IMR-90 (cell line): ENCODE data around the gene ZNF775. TPM values are rescaled to one million over a fixed set of nuclear protein-coding genes. Genes with fewer than 3 reads are reported as not detected.

Experiments used
- ATAC-seq: fragments of 200-7000 bp; cut with Tn5 transposase; 2 replicates; pipeline ENCODE4 v1.9.1; 2020; ENCODE audit warnings: low read depth, mild to moderate bottlenecking, moderate library complexity
- BruUV-seq: library from RNA; stranded (reverse); fragments of 400-500 nt; replicated peaks from 2 replicates; lab custom pipeline; 2021; lab: Mats Ljungman, UMichigan
- CTCF ChIA-PET: fragments of 300-600 bp; formaldehyde crosslinking; extraction: SDS; loops from one replicate; lab custom pipeline; 2021; ENCODE audit warnings: antibody characterized with exemption; lab: Yijun Ruan, JAX
- POLR2A ChIA-PET: fragments of 300-600 bp; sonication (Branson Sonifier 250); formaldehyde crosslinking; loops from one replicate; lab custom pipeline; 2022; ENCODE audit warnings: antibody characterized with exemption; ENCODE audit not compliant: unreplicated experiment; lab: Charles Lee
- DNase-seq: peaks from one replicate; pipeline ENCODE4 v3.0.0; 2013
- H2AFZ ChIP-seq: replicated peaks from 2 replicates; pipeline ENCODE3; 2013; ENCODE audit warnings: low read length, mild to moderate bottlenecking; ENCODE audit not compliant: poor library complexity
- H2AK5ac ChIP-seq: 2 replicates; pipeline ENCODE4 v1.6.1; 2013; ENCODE audit warnings: low read depth, low read length, inconsistent platforms
- H2AK9ac ChIP-seq: replicated peaks from 2 replicates; pipeline ENCODE3; 2013; ENCODE audit warnings: mild to moderate bottlenecking, low read depth, low read length, moderate library complexity; ENCODE audit not compliant: poor library complexity
- H2BK120ac ChIP-seq: 2 replicates; pipeline ENCODE4 v1.6.1; 2013; ENCODE audit warnings: low read depth, low read length, inconsistent platforms
- H2BK15ac ChIP-seq: 3 replicates; pipeline ENCODE4 v1.6.1; 2013; ENCODE audit warnings: low read depth, low read length, inconsistent platforms
- H2BK20ac ChIP-seq: 2 replicates; pipeline ENCODE4 v1.6.1; 2013; ENCODE audit warnings: low read depth, mild to moderate bottlenecking, inconsistent platforms, low read length, moderate library complexity
- H2BK5ac ChIP-seq: 2 replicates; pipeline ENCODE4 v1.6.1; 2013; ENCODE audit warnings: mild to moderate bottlenecking, low read depth, low read length, inconsistent platforms; ENCODE audit not compliant: poor library complexity, severe bottlenecking
- H3K14ac ChIP-seq: replicated peaks from 2 replicates; pipeline ENCODE4 v1.6.1; 2013; ENCODE audit warnings: low read depth, low read length, inconsistent platforms
- H3K18ac ChIP-seq: 2 replicates; pipeline ENCODE4 v1.6.1; 2013; ENCODE audit warnings: low read depth, low read length, control low read depth
- H3K23ac ChIP-seq: 2 replicates; pipeline ENCODE4 v1.6.1; 2013; ENCODE audit warnings: low read depth, low read length, inconsistent platforms
- H3K27ac ChIP-seq: 2 replicates; pipeline ENCODE4 v1.5.1; 2013; ENCODE audit warnings: mild to moderate bottlenecking, control low read depth, low read length; ENCODE audit not compliant: insufficient read depth
- H3K27me3 ChIP-seq: 2 replicates; pipeline ENCODE4 v1.6.1; 2013; ENCODE audit warnings: low read length; ENCODE audit not compliant: control insufficient read depth, insufficient read depth
- H3K36me3 ChIP-seq: 2 replicates; pipeline ENCODE4 v1.6.1; 2013; ENCODE audit warnings: low read length, mixed read lengths; ENCODE audit not compliant: control insufficient read depth, insufficient read depth
- H3K4ac ChIP-seq: 2 replicates; pipeline ENCODE4 v1.6.1; 2013; ENCODE audit warnings: low read depth, low read length, inconsistent platforms
- H3K4me1 ChIP-seq: 2 replicates; pipeline ENCODE4 v1.6.1; 2013; ENCODE audit warnings: low read length, mixed read lengths; ENCODE audit not compliant: control insufficient read depth, insufficient read depth
- H3K4me2 ChIP-seq: 2 replicates; pipeline ENCODE4 v1.6.1; 2013; ENCODE audit warnings: low read depth, mild to moderate bottlenecking, control low read depth, low read length, moderate library complexity
- H3K4me3 ChIP-seq: 2 replicates; pipeline ENCODE4 v1.5.1; 2013; ENCODE audit warnings: low read depth, mild to moderate bottlenecking, control low read depth, low read length, moderate library complexity; ENCODE audit not compliant: insufficient read depth
- H3K56ac ChIP-seq: 2 replicates; pipeline ENCODE4 v1.6.1; 2013; ENCODE audit warnings: low read length, inconsistent platforms; ENCODE audit not compliant: insufficient read depth; ENCODE audit errors: extremely low read depth
- H3K79me1 ChIP-seq, 2 experiments: 2 replicates each; pipeline ENCODE4 v1.6.1; 2013; ENCODE audit warnings: low read length in 2 of 2, inconsistent platforms in 1 of 2, low read depth in 1 of 2
- H3K9ac ChIP-seq: 2 replicates; pipeline ENCODE4 v1.6.1; 2013; ENCODE audit warnings: low read depth, low read length, control low read depth
- H3K9me1 ChIP-seq: 2 replicates; pipeline ENCODE4 v1.6.1; 2013; ENCODE audit warnings: low read length, inconsistent platforms; ENCODE audit not compliant: insufficient read depth
- H3K9me3 ChIP-seq: 2 replicates; pipeline ENCODE4 v1.6.1; 2013; ENCODE audit warnings: low read length; ENCODE audit not compliant: control insufficient read depth, insufficient read depth
- H4K20me1 ChIP-seq: 2 replicates; pipeline ENCODE4 v1.6.1; 2013; ENCODE audit warnings: low read length, inconsistent platforms; ENCODE audit not compliant: insufficient read depth
- H4K5ac ChIP-seq: 2 replicates; pipeline ENCODE4 v1.6.1; 2013; ENCODE audit warnings: mild to moderate bottlenecking, low read depth, low read length, control low read depth
- H4K8ac ChIP-seq, 2 experiments: 2 replicates each; pipeline ENCODE4 v1.6.1; 2013; ENCODE audit warnings: low read depth in 2 of 2, low read length in 2 of 2, control low read depth in 1 of 2, inconsistent platforms in 1 of 2
- H4K91ac ChIP-seq: 2 replicates; pipeline ENCODE4 v1.6.1; 2013; ENCODE audit warnings: low read depth, low read length, inconsistent platforms; ENCODE audit not compliant: insufficient read depth
- ELK1 ChIP-seq: fragments of 150-350 bp; IDR thresholded peaks from 2 replicates; pipeline ENCODE4 v1.6.1; 2016; ENCODE audit warnings: low read depth, mild to moderate bottlenecking, low read length, moderate library complexity, borderline replicate concordance
- MXI1 ChIP-seq: IDR thresholded peaks from 2 replicates; pipeline ENCODE4 v1.6.1; 2012; ENCODE audit warnings: low read depth, mild to moderate bottlenecking, low read length, moderate library complexity, borderline replicate concordance
- NFE2L2 ChIP-seq: fragments of 150-350 bp; IDR thresholded peaks from 2 replicates; pipeline ENCODE4 v1.6.1; 2016; ENCODE audit warnings: low read depth, mild to moderate bottlenecking, low read length
- USF2 ChIP-seq: fragments of 150-350 bp; IDR thresholded peaks from 2 replicates; pipeline ENCODE4 v1.6.1; 2017; ENCODE audit warnings: mild to moderate bottlenecking, antibody characterized with exemption, low read length, low read depth
- WGBS, 2 experiments: methylation state at CpG; one replicate each; pipeline versions ENCODE4 v1.1.5 to v1.1.7; 2013; ENCODE audit warnings: missing lambda C conversion rate in 2 of 2; ENCODE audit not compliant: insufficient read length in 1 of 2; ENCODE audit errors: extremely low coverage in 2 of 2; 5-methylcytosine and 5-hydroxymethylcytosine counted together
- dilution Hi-C: fragments of 300-500 bp; cut with HindIII; formaldehyde crosslinking; loops from one replicate; pipeline ENCODE4 v1.14.3; 2018; ENCODE audit warnings: low sequenced_read_pairs; ENCODE audit not compliant: unreplicated experiment
- in situ Hi-C: fragments of 300-500 bp; cut with MboI; formaldehyde crosslinking; loops from 3 replicates; pipeline ENCODE4 v1.14.3; 2019; ENCODE audit warnings: low sequenced_read_pairs, inconsistent platforms, mixed read lengths
- intact Hi-C: fragments of 100-400 bp; cut with micrococcal nuclease; formaldehyde crosslinking; loops from 2 replicates; pipeline ENCODE4 v1.10.0; 2022
- polyA plus RNA-seq, 3 experiments: library from polyadenylated mRNA; depleted of rRNA; stranded (reverse); fragments of >200 nt; gene quantifications; 2 replicates each; pipeline ENCODE4 v1.2.3, GENCODE V29; 2012; ENCODE audit warnings: low replicate concordance in 1 of 3
- total RNA-seq: library from RNA; depleted of rRNA; stranded (reverse); fragments of >200 nt; gene quantifications from 2 replicates; pipeline ENCODE4 v1.2.3, GENCODE V29; 2012

ZNF775 gene
- total and polyA plus RNA-seq, 2 of the 4 experiments (the other 2 are of a cell fraction), result 1.4 to 2.6 TPM

- no peak for ATAC-seq
- Histone ChIP-seq H3K9me1 (peaks cover 14% of the 10 kb centered on the region; the same call in 1 of the 2 replicates), H3K14ac (no peak overlapping the region), H2AK9ac (no peak overlapping the region), H4K5ac (no peak overlapping the region), H2BK5ac (no peak overlapping the region), H3K4me1 (peaks cover 10% of the 10 kb centered on the region), H2BK20ac (no peak overlapping the region), H3K18ac (no peak overlapping the region), H3K23ac (no peak overlapping the region), H3K9ac (no peak overlapping the region), H3K4me3 (no peak overlapping the region), H3K27ac (no peak overlapping the region), H3K27me3 (no peaks in the 10 kb centered on the region), H4K91ac (no peak overlapping the region), H3K56ac (no peak overlapping the region), H2BK120ac (no peak overlapping the region), H3K9me3 (no peaks in the 10 kb centered on the region), H4K8ac (no peak overlapping the region), H2AK5ac (no peak overlapping the region), H3K4ac (no peak overlapping the region), H2BK15ac (no peak overlapping the region), H3K79me1 (peaks cover 21 to 47% of the 10 kb centered on the region in 2 experiments), H3K36me3 (peaks cover 2% of the 10 kb centered on the region; the same call in 1 of the 2 replicates), H3K4me2 (no peak overlapping the region), H4K20me1 (peaks cover 7% of the 10 kb centered on the region; the same call in 1 of the 2 replicates), H2AFZ (no peak overlapping the region)
- intact Hi-C loops, result no loop called here
- CTCF ChIA-PET, result no interaction called here
- WGBS, 2 experiments, result no CpG with 5 or more reads among the region's 1 CpG
- dilution Hi-C loops, result no loop called here
- TF ChIP-seq NFE2L2, result no peak
- TF ChIP-seq USF2, result no peak
- no peak for TF ChIP-seq MXI1
- TF ChIP-seq ELK1, result no peak
- no peak for DNase-seq
- in situ Hi-C loops, result no loop called here
- no TSS peak for BruUV-seq
- POLR2A ChIA-PET, result no interaction called here
Observed at GRCh38 chr7:150381785-150382122, 2.6 kb downstream of the ZNF775 start.
